Mucosa of stomach (tissue), 1 donor: ENCODE data around the gene FTCD.
"Not testable (repeated sequence)": the region's sequence is repeated elsewhere in the genome, so short reads cannot be mapped to it uniquely, and the experiment has no call there.

Experiments
- H3K27me3 ChIP-seq: one replicate; pipeline ENCODE4 v1.7.0; 2013; ENCODE audit warnings: mild to moderate bottlenecking, low read length; ENCODE audit not compliant: control insufficient read depth, insufficient read depth
- H3K36me3 ChIP-seq: one replicate; pipeline ENCODE4 v1.7.0; 2013; ENCODE audit warnings: low read length; ENCODE audit not compliant: control insufficient read depth, insufficient read depth
- H3K4me1 ChIP-seq: one replicate; pipeline ENCODE4 v1.7.0; 2013; ENCODE audit warnings: mild to moderate bottlenecking, low read length; ENCODE audit not compliant: control insufficient read depth, insufficient read depth
- H3K4me3 ChIP-seq: one replicate; pipeline ENCODE4 v1.7.0; 2013; ENCODE audit warnings: low read length
- H3K9ac ChIP-seq: one replicate; pipeline ENCODE4 v1.7.0; 2013; ENCODE audit warnings: mild to moderate bottlenecking, low read length, moderate library complexity
- H3K9me3 ChIP-seq: one replicate; pipeline ENCODE4 v1.7.0; 2013; ENCODE audit warnings: mild to moderate bottlenecking, low read length, moderate library complexity; ENCODE audit not compliant: control insufficient read depth
- donor health status: Pancreatic carcinoma.

FTCD gene

DNA sequence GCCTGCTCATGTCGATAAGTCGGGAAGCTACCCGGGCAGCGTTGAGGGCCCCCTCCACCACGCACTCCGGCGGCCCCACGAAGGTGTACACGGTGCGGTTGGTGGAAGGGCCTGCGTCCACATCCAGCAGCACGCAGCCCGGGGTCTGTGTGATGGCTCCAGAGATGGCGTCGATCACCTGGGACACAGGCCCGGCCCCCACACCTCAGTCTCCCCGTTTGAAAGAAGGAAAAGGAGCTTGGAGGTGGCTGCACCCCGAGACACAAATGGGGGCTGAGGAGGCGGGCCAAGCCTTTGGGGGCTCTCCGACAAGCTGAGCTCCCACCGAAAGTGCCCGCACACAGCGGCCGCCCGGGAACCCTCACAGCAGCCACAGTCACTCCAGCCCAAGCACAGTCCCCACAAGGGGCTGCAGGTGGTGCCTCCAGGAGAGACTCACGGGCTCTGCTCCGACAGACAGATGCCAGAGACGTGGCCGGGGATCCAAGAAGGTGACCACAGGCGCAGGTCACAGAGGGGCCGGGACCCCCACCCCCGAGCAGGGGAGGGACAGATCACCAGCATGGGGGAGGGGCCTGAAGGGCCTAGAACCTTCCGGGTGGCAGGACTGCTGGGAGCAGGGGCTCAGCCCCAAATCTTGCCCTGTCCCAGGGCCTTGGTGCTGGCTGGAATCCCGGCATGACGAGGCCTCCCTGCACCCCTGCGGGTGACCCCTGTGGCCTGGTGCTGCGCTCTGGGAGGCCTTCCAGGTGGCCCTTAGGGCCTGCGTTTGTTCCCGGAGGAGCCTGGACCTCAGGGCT lies 1.0 kb downstream of the FTCD start:
- Histone ChIP-seq H3K4me1 (peaks cover 10% of the 10 kb centered on the region), H3K27me3 (no peaks in the 10 kb centered on the region), H3K4me3 (no peak overlapping the region), H3K9me3 (no peaks in the 10 kb centered on the region), H3K9ac (no peak overlapping the region), H3K36me3 (no peaks in the 10 kb centered on the region)

GRCh38 chr21:46153247-46154154 lies 1.9 kb downstream of the FTCD start:
- Histone ChIP-seq H3K27me3 (no peaks in the 10 kb centered on the region), H3K9ac (peak overlapping the region; percentile 62), H3K36me3 (no peaks in the 10 kb centered on the region), H3K9me3 (no peaks in the 10 kb centered on the region), H3K4me3 (peak overlapping the region; percentile 14), H3K4me1 (peaks cover 10% of the 10 kb centered on the region)

- Histone ChIP-seq H3K27me3 (no peaks in the 10 kb centered on the region), H3K9me3 (no peaks in the 10 kb centered on the region), H3K4me1 (peaks cover 10% of the 10 kb centered on the region), H3K36me3 (no peaks in the 10 kb centered on the region), H3K9ac (peak overlapping the region; percentile 62), H3K4me3 (no peak overlapping the region)
Measured at GRCh38 chr21:46152927-46153246, 2.5 kb downstream of the FTCD start.

- Histone ChIP-seq H3K27me3 (no peaks in the 10 kb centered on the region), H3K4me1 (peaks cover 10% of the 10 kb centered on the region), H3K4me3 (no peak overlapping the region), H3K36me3 (no peaks in the 10 kb centered on the region), H3K9ac (no peak overlapping the region), H3K9me3 (no peaks in the 10 kb centered on the region)
Measured at GRCh38 chr21:46151989-46152926, 3.1 kb downstream of the FTCD start.

GRCh38 chr21:46151261-46151988 lies 4.0 kb downstream of the FTCD start:
- H3K27me3 ChIP-seq = no peaks in the 10 kb centered on the region
- H3K9ac ChIP-seq = no peak overlapping the region
- H3K9me3 ChIP-seq = no peaks in the 10 kb centered on the region
- H3K4me3 ChIP-seq = no peak overlapping the region
- H3K36me3 ChIP-seq = no peaks in the 10 kb centered on the region
- peaks cover 10% of the 10 kb centered on the region for H3K4me1 ChIP-seq

DNA sequence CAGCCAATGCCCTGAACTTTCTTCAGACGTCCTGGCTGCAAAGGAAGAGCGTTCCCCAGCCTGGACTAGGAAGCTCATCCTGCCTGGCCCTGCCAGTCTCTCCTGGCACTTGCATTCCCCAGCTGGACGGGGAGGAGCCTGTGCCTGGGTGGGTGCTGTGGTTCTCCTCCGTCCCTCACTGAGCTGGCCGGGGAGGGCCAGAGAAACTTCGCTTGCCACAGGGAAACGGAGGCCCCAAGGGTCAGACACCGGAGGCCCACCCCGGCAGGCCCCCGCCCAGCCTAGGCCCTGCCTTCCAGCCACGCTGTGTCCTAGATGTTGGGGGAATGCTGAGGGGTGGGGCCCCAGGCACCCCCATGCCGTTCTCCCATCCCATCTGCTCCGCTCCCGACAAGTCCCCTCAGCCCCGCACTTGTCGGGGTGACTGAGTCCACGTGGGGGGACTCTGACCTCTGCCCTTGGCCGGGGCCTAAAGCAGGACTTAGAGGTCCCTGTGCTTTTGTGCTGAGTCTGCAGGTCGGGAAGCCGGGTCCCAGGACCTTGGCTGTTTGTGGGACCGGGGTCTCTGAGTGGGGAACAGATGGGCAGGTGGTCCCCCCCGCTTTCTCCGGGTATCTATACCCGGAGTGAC lies 4.8 kb downstream of the FTCD start:
- Histone ChIP-seq H3K4me3 (no peak overlapping the region), H3K4me1 (peaks cover 10% of the 10 kb centered on the region), H3K9ac (no peak overlapping the region), H3K9me3 (no peaks in the 10 kb centered on the region), H3K36me3 (no peaks in the 10 kb centered on the region), H3K27me3 (no peaks in the 10 kb centered on the region)

- no peaks in the 10 kb centered on the region for H3K9me3 ChIP-seq
- H3K4me3 ChIP-seq = no peak overlapping the region
- H3K27me3 ChIP-seq = no peaks in the 10 kb centered on the region
- no peaks in the 10 kb centered on the region for H3K36me3 ChIP-seq
- H3K4me1 ChIP-seq = peaks cover 10% of the 10 kb centered on the region
- H3K9ac ChIP-seq = no peak overlapping the region
Measured at GRCh38 chr21:46150073-46150472, 5.3 kb downstream of the FTCD start.

GRCh38 chr21:46149205-46149901 lies 6.0 kb downstream of the FTCD start:
- Histone ChIP-seq H3K4me3 (no peak overlapping the region), H3K9me3 (no peaks in the 10 kb centered on the region), H3K9ac (no peak overlapping the region), H3K4me1 (peaks cover 10% of the 10 kb centered on the region), H3K27me3 (no peaks in the 10 kb centered on the region), H3K36me3 (no peaks in the 10 kb centered on the region)

- no peaks in the 10 kb centered on the region for H3K36me3 ChIP-seq
- H3K4me3 ChIP-seq = no peak overlapping the region
- no peak overlapping the region for H3K9ac ChIP-seq
- no peaks in the 10 kb centered on the region for H3K27me3 ChIP-seq
- peaks cover 3% of the 10 kb centered on the region for H3K4me1 ChIP-seq
- H3K9me3 ChIP-seq = no peaks in the 10 kb centered on the region
Measured at GRCh38 chr21:46148106-46148505, 7.3 kb downstream of the FTCD start.

DNA sequence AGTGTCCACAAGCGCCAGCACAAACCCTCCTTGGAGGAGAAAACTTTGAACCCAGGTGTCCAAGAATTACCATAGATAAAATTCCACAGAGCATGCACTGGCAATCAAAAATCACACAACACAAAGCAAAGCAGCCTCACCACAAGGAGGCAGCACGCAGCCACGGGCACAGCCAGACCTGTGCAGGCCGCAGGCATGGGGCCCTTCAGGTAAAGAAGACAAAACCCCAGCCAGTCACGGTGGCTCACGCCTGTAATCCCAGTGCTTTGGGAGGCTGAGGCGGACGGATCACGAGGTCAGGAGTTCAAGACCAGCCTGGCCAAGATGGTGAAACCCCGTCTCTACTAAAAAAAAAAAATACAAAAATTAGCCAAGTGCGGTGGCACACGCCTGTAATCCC lies 8.0 kb downstream of the FTCD start:
- H3K4me1 ChIP-seq, H3K9ac ChIP-seq, H3K4me3 ChIP-seq, H3K36me3 ChIP-seq, H3K27me3 ChIP-seq, H3K9me3 ChIP-seq: not testable (repeated sequence)
